Stimulated activated naive CD8-positive, alpha-beta T cell treated with anti-CD3 and anti-CD28 coated beads, Interleukin-15, Interleukin-2, amounts not matched to agents 100 ng/mL and 50 ng/mL, for 24 hours (primary cell): ENCODE measurements around the gene CFL1.
"Not testable (repeated sequence)": the region's sequence is repeated elsewhere in the genome, so short reads cannot be mapped to it uniquely, and the experiment has no call there.

Source experiments
- H3K27ac Mint-ChIP-seq: one replicate; pipeline ENCODE4 v1.8.0; 2021; ENCODE audit warnings: mild to moderate bottlenecking, mixed read lengths
- H3K27me3 Mint-ChIP-seq: one replicate; pipeline ENCODE4 v1.8.0; 2021; ENCODE audit warnings: mixed read lengths
- H3K36me3 Mint-ChIP-seq: one replicate; pipeline ENCODE4 v1.8.0; 2021; ENCODE audit warnings: low read depth, mixed read lengths
- H3K4me1 Mint-ChIP-seq: one replicate; pipeline ENCODE4 v1.8.0; 2021; ENCODE audit warnings: low read depth, mixed read lengths
- H3K4me3 Mint-ChIP-seq: one replicate; pipeline ENCODE4 v1.8.0; 2021; ENCODE audit warnings: mild to moderate bottlenecking, mixed read lengths
- H3K9me3 Mint-ChIP-seq: one replicate; pipeline ENCODE4 v1.8.0; 2021; ENCODE audit warnings: mixed read lengths

CFL1 gene

DNA sequence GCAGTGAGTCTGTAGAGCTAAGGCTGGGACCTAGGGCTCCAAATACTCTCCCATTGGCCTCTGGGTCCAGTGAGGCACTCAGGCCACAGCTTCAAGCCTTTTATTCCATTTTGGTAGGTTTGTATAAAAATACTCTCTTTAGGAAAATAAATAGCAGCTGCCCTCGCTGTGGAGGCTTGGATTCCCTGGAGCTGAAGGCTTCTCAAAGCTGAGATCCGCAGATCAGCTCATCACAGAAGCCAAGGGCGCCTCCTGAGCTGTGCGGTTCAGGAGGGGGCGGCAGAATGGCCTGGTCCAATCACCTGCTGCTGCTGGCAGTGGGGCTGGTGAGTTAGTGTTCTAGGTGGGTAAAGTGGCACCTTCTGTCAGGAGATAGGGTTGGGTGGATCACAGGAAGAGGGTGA is 34.2 kb upstream of the CFL1 start:
- not testable (repeated sequence) for H3K9me3 Mint-ChIP-seq, H3K27me3 Mint-ChIP-seq
- Mint-ChIP-seq H3K36me3 (peaks cover 34% of the 10 kb centered on the region), H3K4me3 (peak overlapping the region; percentile 99), H3K27ac (peak overlapping the region; percentile 86), H3K4me1 (peaks cover 79% of the 10 kb centered on the region)

DNA sequence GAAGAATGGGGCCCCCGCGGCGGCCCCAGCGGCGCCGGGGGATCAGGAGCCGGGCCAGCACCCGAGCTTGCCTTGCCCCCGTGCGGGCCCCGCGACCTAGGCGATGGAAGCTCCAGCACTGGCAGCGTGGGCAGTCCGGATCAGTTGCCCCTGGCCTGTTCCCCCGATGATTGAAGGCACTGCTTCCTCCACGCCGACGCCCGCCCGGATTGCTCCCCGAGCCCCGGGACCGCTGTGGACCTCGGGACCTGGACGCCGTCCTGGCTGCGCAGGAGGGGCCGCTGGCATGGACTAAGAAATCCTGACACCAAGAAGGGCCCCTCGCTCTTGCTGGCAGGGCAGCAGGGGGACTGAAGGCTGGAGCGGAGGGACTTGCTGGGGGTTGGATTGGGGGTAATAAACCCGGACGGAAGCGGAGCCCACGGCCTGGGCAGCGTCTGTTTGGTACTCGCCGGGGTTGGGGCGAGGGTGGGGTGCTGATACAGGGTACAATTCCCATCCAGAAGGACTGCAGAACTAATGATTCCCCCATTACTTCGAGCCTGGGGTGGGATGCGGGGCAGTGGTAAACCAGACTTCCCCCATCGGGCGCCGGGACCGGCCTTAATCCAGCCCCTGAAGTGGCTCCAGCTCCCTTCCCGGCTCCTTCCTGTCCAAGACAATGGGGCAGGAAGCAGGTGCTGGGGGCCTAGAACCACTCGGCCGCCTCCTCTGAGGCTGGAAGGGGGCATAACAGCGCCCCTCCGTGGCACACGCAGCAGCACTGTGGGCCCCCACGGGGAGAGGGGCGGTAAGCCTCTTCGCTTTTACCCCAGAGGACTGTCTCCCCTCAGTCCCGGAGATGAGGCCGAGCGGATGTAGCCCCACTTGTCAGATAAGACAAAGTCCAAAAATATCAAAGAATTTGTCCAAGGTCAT is 33.5 kb upstream of the CFL1 start:
- H3K9me3 Mint-ChIP-seq: no peaks in the 10 kb centered on the region
- H3K4me3 Mint-ChIP-seq: peak overlapping the region; percentile 99
- H3K4me1 Mint-ChIP-seq: peaks cover 79% of the 10 kb centered on the region
- no peaks in the 10 kb centered on the region for H3K27me3 Mint-ChIP-seq
- peaks cover 33% of the 10 kb centered on the region for H3K36me3 Mint-ChIP-seq
- H3K27ac Mint-ChIP-seq: peak overlapping the region; percentile 86

DNA sequence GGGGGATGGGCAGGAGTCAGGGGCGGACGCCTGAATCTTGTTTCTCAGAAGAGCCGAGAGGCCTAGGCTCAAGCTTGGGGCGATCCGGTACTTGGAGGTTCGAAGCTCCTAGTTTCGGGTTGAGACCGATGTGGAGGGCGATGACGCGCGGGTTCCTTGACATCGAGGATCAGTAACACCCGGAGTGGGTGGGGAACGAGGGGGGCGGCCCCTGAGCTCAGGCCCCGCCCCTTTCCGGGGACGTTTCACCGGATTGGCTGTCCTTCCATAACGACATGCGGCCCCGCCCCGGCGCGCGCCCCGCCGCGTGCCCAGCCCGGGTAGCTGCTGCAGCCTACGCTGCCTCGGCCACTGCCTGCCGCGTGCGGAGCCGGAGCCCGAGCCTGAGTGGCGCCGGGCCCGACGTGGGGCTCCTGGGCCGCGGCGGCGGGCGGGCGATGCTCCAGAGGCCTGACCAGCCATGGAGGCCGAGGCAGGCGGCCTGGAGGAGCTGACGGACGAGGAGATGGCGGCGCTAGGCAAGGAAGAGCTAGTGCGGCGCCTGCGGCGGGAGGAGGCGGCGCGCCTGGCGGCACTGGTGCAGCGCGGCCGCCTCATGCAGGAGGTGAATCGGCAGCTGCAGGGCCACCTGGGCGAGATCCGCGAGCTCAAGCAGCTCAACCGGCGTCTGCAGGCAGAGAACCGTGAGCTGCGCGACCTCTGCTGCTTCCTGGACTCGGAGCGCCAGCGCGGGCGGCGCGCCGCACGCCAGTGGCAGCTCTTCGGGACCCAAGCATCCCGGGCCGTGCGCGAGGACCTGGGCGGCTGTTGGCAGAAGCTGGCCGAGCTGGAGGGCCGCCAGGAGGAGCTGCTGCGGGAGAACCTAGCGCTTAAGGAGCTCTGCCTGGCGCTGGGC is 32.6 kb upstream of the CFL1 start, which contains the start of gene CCDC85B:
Gene CCDC85B (plus strand): TSS at position 350 of the 895 bp plus-strand sequence. CDS start 111 bp downstream, at position 461.
- H3K9me3 Mint-ChIP-seq: no peaks in the 10 kb centered on the region
- peaks cover 76% of the 10 kb centered on the region for H3K4me1 Mint-ChIP-seq
- H3K36me3 Mint-ChIP-seq: peaks cover 27% of the 10 kb centered on the region
- peak within 1 kb of the TSS; percentile 99 for H3K4me3 Mint-ChIP-seq
- H3K27me3 Mint-ChIP-seq: no peaks in the 10 kb centered on the region
- peak within 1 kb of the TSS; percentile 95 for H3K27ac Mint-ChIP-seq

DNA sequence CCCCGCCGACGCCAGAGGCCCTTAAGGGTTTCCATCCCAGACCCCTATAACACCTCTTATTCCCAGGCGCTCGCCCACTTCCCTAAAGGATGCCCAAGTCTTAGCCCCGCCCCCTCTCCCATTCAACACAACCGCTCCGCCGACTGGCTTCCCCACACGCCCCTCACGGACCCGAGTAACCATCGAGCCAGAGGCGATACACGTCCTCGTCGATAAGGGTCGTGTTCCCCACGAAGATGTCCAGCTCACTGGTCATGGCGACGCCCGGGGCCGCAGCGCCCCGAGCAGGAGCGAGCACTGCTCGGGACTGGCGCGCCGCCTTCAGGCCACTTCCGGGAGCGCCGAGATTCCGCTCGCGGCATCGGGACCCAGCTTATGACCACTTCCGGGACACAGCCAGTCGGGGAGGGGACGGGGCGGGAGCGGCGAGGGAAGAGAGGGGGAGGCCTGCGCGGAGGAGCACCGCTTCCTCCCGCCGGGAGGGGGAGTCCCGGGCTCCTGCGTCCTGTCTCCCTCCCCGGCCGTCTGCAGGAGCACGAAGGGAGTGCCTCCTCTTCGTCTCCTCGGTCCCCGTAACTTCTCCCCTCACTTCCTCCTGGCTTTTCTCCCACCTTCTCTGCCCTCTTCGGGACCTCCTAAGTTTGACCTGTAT is 30.3 kb upstream of the CFL1 start, which contains the start of gene FIBP:
Gene FIBP (minus strand): TSS at position 309 of the 652 bp plus-strand sequence. CDS start 53 bp downstream, at position 256.
- no peaks in the 10 kb centered on the region for H3K9me3 Mint-ChIP-seq
- H3K27ac Mint-ChIP-seq: peak within 1 kb of the TSS; percentile 95
- peak within 1 kb of the TSS; percentile 99 for H3K4me3 Mint-ChIP-seq
- peaks cover 36% of the 10 kb centered on the region for H3K36me3 Mint-ChIP-seq
- no peaks in the 10 kb centered on the region for H3K27me3 Mint-ChIP-seq
- peaks cover 66% of the 10 kb centered on the region for H3K4me1 Mint-ChIP-seq

DNA sequence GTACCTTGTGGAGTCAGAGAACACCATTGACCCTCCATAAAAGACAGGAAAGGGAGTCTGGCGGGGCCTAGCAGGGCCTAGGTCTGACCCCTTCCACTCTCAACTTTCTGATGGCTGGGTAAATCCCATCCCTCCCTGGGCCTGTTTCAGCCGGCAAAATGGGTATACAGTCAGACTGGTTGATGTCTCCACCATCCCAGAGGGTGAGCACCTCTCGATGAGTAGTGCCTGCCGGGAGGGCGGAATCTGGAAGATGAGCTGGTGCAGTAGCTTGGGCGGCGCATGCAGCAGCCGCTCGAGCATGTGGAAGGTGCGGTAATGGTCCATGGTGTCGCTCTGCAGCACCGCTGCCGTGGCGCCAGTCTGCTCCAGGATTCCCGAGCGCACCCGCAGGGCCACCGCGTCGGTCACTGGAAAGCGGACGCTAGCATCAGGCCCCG is 29.8 kb upstream of the CFL1 start:
- H3K27me3 Mint-ChIP-seq: no peaks in the 10 kb centered on the region
- no peaks in the 10 kb centered on the region for H3K9me3 Mint-ChIP-seq
- H3K27ac Mint-ChIP-seq: peak overlapping the region; percentile 95
- H3K4me1 Mint-ChIP-seq: peaks cover 61% of the 10 kb centered on the region
- peaks cover 36% of the 10 kb centered on the region for H3K36me3 Mint-ChIP-seq
- H3K4me3 Mint-ChIP-seq: peak overlapping the region; percentile 99

DNA sequence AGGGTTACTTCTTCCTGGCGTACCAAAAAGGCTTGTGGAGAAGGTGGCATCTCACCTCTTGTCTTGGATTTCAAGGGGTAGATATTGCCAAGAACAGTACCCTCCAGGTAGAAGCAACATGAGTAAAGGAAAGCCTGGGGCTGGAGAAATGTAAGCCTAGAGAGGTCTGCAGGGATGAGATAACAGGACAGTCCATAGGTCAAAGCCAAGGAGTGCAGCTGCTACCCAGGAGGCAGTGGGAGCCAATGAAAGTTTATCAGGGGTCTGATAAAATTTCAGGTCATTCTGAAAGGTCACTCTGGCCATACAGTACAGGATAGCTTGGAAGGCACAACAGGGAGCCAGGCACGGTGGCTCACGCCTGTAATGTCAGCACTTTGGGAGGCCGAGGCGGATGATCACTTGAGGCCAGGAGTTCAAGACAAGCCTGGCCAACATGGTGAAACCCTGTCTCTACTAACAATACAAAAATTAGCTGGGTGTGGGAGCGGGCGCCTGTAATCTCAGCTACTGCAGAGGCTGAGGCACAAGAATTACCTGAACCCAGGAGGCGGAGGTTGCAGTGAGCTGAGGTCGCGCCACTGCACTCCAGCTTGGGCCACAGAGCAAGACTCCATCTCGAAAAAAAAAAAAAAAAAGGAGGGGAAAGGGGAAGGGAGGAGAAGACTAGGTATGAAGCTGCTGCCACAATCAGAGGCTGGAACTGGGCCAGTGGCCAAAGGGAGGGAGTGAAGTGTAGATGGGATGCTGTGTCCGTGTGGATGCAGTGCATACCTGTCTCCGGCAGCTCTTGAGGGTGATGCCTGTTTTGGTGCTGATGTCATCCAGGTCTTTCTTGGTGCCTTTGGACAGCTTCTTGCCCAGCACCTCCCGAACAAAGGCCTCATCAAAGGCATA is 29.1 kb upstream of the CFL1 start:
- peaks cover 35% of the 10 kb centered on the region for H3K36me3 Mint-ChIP-seq
- no peaks in the 10 kb centered on the region for H3K27me3 Mint-ChIP-seq
- no peaks in the 10 kb centered on the region for H3K9me3 Mint-ChIP-seq
- H3K4me3 Mint-ChIP-seq: peak overlapping the region; percentile 99
- H3K27ac Mint-ChIP-seq: peak overlapping the region; percentile 95
- peaks cover 57% of the 10 kb centered on the region for H3K4me1 Mint-ChIP-seq

DNA sequence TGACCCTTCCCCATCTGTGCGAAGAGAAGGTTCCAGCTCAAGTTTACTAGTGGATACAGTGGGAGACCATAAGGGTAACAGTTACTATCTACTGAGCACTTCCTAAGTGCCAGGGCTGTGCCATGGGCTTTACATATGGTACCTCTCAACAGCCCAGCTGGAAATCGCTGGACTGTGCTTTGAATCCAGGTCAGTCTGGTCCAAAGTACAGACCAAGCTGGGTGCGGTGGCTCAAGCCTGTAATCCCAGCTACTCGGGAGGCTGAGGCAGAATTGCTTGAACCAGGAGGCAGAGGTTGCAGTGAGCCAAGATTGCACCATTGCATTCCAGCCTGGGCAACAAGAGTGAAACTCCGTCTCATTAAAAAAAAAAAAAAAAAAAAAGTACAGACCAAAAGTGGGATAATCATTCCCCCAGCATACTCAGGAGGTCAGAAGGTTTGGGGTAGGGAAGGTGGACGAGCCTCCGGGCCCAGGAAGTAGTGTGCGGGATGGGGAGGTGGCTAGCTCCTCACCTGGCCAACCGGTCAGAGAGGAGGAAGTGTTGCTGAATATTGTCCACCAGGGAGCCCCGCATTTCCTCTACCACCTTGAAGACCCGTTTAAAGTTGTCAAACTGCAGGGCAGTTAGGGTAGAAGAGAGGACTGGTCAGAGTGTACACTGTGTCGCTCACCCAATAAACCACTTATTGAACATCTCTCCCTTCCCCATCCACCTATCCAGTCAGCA is 28.0 kb upstream of the CFL1 start:
- peak overlapping the region; percentile 70 for H3K27ac Mint-ChIP-seq
- H3K27me3 Mint-ChIP-seq: no peaks in the 10 kb centered on the region
- H3K4me1 Mint-ChIP-seq: peaks cover 59% of the 10 kb centered on the region
- H3K36me3 Mint-ChIP-seq: peaks cover 32% of the 10 kb centered on the region
- H3K9me3 Mint-ChIP-seq: no peaks in the 10 kb centered on the region
- H3K4me3 Mint-ChIP-seq: no peak overlapping the region

DNA sequence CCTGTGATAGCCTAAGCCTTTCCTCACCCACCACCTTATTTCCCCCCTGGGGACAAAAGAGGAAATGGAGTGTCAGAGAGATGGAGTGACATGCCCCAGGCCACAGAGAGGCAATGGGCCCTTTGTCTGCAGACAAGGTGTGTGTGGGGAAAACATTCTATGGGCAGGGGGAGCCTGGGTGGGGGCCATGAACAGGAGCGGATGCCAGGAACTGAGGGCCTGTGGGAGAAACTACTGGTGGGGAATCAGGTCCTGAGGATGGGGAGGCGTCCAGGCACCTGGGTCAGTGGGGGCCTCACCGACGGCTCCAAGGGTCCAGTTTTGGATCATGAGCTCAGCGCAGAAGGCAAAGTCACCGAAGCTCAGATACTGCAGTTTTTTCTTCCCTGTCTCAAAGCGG is 27.3 kb upstream of the CFL1 start:
- no peak overlapping the region for H3K27ac Mint-ChIP-seq
- peaks cover 65% of the 10 kb centered on the region for H3K4me1 Mint-ChIP-seq
- H3K36me3 Mint-ChIP-seq: peaks cover 32% of the 10 kb centered on the region
- H3K27me3 Mint-ChIP-seq: no peaks in the 10 kb centered on the region
- H3K4me3 Mint-ChIP-seq: no peak overlapping the region
- no peaks in the 10 kb centered on the region for H3K9me3 Mint-ChIP-seq

DNA sequence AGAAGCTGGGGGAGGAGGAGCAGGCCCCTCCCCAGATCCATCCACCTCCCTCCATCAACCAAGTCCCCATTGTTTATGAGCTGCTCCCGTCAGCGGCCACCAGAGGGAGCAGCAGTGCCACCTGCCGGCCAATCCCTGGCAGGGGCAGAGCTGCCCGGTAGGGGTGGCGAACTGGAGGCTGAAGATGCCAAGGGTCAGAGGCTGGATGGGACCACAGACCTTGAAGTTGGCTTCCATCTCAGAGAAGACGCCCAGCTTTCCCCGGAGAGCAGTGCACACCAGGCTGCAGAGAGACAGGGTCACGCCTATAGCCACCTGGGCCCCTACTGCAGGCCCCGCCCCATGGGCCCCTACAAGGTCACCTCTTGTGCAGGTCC is 26.7 kb upstream of the CFL1 start:
- H3K27me3 Mint-ChIP-seq: no peaks in the 10 kb centered on the region
- H3K36me3 Mint-ChIP-seq: peaks cover 32% of the 10 kb centered on the region
- H3K9me3 Mint-ChIP-seq: no peaks in the 10 kb centered on the region
- no peak overlapping the region for H3K4me3 Mint-ChIP-seq
- H3K27ac Mint-ChIP-seq: no peak overlapping the region
- H3K4me1 Mint-ChIP-seq: peaks cover 65% of the 10 kb centered on the region

DNA sequence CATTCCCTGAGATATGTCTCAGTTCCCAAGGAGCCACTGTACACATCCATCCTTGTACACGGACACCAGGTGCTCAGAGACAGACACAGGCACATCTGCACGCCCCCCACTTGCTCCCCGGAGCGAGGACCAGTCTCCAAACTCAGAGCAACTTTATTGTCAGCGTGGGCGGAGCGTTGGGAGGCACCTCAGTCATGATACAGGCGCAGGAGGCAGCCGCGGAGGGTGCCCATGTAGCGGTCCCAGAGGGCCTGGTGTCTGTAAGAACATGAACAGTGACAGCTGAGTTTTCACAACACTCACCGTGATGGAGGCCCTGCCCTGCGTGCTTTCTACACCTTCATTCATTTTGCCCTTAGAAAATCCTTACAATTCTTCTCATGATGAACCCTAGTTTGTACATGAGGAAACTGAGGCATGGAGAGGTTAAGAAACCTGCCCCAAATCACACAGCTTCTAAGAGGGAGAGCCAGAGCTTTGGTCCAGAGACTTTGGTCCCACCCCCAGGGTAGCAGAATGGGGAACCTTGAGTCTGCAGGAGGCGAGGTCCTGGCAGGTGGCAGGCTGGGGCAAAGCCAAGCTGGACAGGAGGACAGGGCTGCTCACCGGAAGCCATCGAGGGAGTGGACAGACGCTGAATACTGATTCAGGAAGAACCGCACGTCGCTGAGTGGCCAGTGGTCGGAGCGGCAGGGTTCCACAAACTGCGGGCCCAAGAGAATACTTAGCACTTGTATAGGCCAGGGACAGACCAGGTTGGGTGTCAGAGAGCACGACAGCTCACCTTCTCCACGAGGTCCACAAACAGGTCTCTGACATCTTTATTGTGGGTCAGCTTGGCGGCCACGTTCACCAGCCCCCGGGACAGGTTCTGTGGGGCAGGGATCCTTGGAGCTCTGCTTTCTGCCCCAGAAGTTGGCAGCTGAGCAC is 26.1 kb upstream of the CFL1 start:
- no peaks in the 10 kb centered on the region for H3K9me3 Mint-ChIP-seq
- H3K36me3 Mint-ChIP-seq: peaks cover 32% of the 10 kb centered on the region
- H3K4me1 Mint-ChIP-seq: peaks cover 65% of the 10 kb centered on the region
- H3K4me3 Mint-ChIP-seq: no peak overlapping the region
- H3K27me3 Mint-ChIP-seq: no peaks in the 10 kb centered on the region
- no peak overlapping the region for H3K27ac Mint-ChIP-seq

DNA sequence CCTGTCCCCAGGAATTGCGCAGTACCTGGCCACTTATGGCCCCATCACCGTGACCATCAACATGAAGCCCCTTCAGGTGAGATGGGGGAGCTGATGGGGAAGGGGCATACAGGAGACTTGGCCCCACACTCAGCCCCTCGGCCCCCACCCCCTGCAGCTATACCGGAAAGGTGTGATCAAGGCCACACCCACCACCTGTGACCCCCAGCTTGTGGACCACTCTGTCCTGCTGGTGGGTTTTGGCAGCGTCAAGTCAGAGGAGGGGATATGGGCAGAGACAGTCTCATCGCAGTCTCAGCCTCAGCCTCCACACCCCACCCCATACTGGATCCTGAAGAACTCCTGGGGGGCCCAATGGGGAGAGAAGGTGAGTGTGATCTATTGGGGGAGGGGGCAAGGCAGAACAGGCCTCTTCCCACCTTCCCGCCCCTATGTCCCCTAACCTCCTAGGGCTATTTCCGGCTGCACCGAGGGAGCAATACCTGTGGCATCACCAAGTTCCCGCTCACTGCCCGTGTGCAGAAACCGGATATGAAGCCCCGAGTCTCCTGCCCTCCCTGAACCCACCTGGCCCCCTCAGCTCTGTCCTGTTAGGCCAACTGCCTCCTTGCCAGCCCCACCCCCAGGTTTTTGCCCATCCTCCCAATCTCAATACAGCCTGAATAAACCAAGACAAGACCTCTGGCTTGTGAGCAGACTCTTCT is 25.2 kb upstream of the CFL1 start:
- H3K4me1 Mint-ChIP-seq: peaks cover 66% of the 10 kb centered on the region
- H3K4me3 Mint-ChIP-seq: no peak overlapping the region
- H3K9me3 Mint-ChIP-seq: no peaks in the 10 kb centered on the region
- no peaks in the 10 kb centered on the region for H3K27me3 Mint-ChIP-seq
- H3K36me3 Mint-ChIP-seq: peaks cover 32% of the 10 kb centered on the region
- H3K27ac Mint-ChIP-seq: no peak overlapping the region
